SW 1271 (cell line): ENCODE data around the gene SERBP1.
"Not testable (repeated sequence)": the region's sequence is repeated elsewhere in the genome, so short reads cannot be mapped to it uniquely, and the experiment has no call there.

Source experiments
- DNase-seq, 2 experiments: peaks; one replicate each; lab custom pipeline; 2025; lab: John Stamatoyannopoulos, UW

SERBP1 gene

DNA sequence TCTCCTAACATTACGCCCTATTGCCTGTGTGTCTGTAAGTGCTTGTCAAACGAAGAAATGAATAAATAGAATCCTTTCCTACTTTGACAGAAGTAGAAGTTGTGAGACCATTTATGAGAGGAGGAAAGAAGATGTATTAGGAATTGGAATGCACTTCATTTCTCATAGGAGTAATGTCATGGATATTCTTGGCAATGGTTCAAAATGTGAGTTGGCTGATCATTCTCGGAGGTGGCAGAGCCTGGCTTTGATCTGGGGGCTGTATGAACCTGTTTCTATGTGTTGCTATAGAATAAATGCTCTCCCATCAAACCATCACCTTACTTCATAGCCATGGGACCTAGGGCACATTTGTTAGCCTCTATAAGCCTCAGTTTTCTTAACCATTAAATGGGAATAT, 10.1 kb upstream of the SERBP1 start:
- no peak for DNase-seq

DNA sequence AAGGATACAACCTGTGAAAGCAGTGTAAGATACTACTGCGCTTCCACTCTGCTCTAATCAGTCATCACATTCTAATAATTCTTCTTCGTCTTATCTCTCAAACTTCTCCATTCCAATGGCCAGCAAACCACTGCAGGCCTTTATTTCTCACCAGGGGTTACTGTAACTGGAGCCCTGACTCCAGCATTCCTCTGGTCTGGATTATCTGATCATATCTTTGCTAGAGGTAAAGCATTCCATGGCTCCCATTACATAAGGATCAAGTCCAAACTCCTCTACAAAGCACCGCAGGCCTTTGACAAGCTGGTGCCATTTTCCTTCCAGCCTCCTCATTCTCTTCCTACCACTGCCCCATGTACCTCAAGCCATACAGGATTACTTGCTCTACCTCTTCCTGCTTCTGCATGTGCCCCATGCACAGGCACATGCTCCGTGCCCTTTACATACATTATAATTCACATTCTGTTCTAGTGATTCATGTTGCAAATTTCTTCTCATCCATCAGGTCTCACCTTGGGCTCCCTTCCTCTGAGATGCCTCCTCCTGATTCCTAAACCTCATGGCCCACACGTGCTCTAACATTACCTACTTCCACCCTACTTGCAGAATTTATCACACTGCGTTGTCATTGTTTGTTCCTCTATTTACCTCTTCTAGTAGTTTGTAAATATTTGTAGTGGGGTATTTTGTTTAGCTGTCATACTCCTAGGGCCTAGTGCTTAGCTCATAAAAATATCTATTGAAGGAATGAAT, 9.3 kb upstream of the SERBP1 start:
- DNase-seq: no peak

DNA sequence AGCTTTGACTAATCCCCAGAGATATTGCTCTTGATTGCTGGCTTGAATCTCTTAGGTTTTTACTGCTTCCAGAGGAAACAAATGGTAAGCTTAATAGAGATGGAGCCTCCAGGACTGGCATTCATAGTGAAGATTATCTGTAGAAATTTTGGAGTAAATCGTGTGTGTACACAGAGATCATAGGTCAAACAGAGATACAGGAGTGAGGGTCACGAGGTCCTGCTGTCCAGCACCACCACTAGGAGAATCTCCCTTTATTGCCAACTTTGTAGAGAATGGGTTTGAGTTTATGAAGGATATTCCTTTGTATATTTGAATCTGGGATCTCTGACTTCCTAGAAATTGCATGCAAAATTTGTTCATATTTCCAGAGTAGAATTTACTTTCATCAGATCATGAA, 7.8 kb upstream of the SERBP1 start:
- no peak for DNase-seq

DNA sequence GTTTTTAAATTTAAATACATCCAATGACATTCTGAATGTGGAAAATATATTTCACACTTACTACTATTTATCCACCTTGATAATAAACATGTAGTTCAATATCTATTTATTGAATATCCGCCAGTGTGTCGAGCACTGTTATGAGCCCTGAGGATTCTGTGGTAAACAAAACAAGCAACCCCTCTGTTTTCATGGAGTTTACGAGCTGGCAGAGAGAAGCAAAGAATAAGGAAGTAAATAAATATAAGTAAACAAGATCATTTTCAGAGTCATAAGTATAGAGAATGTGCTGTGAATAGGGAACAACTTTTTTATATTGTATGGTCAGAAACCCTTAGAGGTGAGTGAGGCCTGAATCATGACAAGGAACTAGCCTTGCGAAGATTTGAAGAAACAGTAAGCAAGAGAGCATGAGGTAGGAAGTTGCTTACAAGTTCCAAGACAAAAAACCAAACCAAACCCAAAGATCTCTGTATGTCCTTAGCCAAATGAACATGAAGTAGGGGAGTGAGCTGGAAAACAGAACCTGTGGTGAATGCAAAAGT, 6.4 kb upstream of the SERBP1 start:
- DNase-seq: no peak

DNA sequence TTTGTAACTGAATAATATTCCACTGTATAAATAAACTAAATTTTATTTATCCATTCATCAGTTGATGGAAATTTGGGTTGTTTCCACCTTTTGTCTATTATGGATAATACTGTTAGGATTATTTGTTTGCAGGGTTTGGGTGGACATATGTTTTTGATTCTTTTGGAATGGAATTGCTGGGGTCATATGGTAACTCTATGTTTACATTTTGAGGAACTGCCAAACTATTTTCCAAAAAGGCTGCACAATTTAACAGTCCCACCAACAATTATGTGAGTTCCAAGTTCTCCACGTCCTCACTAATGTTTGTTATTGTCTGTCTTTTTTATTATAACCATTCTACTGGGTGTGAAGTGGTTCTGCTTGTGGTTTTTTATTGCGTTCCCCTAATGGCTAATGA, 4.3 kb upstream of the SERBP1 start:
- no peak for DNase-seq

DNA sequence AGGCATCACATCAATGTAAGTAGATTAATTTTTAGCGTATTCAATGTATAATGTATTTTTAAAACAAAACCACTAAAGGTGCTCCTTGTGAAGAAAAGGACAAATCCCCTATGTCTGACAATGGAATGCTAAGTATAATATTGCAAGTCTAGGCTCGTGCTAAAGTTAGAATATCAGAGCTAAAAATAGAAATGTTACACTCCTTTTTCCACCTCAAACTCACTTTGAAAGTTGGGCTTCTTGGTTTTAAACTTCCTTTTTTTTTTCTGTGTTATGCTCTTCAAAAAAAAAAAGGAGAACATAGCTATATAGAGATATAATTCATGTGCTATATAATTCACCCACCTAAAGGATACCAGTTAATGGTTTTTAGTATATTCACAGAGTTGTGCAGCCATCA, 3.6 kb upstream of the SERBP1 start:
- DNase-seq: no peak

DNA sequence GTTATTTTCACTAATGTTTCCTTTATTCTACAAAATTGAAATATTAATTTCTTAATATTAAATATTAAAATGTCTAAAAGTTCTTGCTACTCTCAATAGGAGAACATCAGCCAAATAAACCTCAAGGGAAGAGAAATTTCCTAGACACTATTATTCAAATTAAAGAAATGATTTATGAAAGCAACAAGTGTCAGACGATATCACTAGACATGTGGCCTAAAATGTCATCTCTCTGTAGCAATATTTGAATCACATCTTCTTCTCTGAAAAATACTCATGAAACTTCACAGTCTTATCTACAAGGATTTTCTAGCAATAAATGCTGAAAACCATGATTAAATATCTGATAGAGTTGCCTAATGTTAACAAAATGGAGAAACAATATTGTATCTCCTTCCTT, 2.5 kb upstream of the SERBP1 start:
- DNase-seq: no peak

DNA sequence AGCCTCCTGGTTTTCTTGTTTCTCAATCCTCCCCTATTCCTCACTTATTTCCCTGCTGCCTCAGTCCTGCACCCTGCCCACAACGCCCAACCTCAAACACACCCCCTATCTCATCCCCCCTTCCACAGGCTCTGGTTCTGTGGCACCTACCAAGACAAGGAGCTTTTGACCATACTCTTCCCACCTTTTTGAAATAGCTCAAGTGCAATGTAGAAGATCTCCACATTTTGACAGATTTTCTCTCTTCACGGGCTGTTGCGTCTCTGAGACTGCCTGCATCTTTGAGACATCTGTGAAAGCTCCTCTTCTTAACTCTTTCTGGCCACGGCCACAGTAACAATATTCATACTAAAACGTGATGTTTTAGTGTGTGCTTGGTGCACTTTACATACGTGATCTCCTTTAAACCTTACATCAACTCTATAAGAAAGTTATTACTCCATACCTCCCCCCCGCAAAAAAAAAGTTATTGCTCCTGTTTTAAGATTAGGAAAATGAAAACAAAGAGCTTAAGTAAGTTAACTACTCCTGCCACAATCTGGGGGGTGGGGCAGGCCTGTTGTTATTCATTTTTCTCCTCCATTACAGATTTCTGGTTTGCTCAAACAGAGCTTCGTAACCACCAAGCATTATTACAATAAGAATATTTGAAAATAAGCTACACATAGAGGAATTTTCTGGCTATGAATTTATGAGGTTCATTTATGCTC, 1.8 kb upstream of the SERBP1 start:
- DNase-seq: no peak

DNA sequence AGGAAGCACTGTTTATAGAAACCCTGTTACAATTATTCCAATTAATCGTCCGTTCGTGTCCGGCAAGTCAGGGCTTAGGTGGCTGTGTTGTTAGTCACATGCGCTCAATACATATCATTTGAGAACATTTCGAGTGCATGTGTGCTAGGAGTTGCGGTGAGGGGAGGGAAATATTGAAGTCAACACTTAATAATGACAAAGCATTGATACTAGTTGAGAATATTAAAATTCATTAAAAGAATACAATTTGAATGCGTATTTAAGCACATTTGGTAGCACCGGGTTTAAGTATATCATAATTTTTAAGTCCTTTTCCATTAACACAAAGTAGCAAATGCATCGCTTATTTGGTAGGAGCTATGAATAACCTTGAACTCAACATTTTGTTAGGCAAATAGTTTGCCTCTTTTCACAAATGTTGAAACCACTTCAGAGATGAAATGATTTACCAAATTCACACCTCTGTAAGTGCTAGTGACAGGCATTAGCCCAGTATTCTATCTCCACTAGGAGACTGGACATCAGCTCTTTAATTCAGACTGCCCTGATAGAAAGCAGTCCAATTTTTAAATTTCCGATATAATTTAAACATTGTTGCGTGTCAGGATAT, 1.1 kb upstream of the SERBP1 start:
- no peak for DNase-seq

DNA sequence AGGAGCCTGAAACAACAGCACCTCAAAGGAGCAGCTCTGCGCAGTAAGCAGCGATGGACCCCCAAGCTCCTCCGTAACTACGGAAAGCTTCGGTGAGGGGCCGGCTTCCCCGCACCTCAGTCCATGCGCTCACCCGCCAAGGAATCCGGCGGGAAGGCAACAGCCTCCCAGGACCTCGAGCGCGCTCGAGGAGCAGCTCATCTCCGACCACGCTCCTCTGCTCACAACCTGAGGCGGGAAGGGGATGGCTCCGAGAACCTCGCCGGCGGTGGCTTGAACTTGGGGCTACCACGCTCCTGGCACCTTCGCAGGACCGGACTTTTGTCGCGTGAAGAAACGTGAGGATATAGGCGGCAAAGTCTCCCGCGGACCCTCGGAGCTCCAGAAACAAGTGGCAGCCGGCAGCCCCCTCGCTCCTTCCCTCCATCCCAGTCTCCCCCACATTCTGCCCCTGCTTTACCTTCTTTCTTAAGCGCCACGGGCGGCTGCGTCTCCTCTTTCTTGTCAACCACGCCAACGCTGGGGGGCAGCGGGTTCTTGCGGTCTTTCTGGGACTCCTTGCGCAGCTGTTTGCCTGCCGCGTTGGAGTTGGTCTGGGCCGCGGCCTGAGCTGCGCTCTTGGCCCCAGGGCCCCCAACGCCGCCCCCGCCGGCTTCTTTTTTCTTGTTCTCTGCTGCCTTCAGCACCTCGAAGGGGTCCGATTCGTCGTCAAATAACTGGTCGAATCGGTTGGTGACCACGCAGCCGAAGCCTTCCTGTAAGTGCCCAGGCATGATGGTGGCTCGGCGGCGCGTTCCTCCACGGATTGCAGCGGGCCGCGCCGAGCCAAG, 459 bp downstream of the SERBP1 start:
- no peak for DNase-seq

DNA sequence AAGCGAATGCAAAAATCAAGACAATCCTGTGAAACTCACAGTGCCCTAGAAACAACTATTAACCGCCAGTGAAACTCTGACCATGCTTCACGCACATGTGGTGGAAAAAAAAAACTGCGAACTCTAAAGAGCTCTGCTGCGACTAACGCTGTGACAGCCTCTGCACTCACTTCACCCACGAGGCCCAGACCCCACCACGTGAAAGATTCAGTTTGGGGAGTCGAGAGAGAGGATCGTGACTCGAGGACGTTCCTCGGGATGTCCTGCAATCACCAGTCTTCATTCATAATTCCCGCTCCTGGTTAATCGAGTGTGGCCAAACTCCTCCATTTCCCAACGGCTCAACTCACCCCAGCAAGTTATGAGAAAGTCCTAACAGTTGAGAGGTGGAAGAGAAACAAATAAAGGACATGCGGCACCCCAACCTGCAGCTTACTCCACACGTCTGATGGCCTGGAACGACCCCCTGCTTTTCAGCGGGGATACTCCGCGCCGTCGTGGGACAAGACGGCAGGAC, 1.1 kb downstream of the SERBP1 start:
- DNase-seq: no peak

DNA sequence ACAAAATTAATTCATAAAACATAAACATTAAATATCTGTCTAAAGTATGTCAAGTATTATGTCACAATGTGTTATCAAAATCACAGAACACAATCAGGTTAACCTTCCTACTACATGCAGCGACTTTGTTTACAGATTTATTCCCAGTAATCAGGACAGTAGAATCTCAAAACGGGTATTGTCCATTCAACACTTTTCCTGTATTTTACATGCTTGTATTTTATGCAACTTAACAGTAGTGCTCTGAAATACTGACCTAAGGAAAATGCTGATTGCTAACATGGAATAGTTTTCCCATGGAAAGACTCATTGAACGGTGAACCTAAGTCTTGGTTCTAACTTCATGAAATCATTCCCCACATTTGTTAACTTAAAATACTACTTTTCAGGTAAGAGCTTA, 2.3 kb downstream of the SERBP1 start:
- DNase-seq: no peak

DNA sequence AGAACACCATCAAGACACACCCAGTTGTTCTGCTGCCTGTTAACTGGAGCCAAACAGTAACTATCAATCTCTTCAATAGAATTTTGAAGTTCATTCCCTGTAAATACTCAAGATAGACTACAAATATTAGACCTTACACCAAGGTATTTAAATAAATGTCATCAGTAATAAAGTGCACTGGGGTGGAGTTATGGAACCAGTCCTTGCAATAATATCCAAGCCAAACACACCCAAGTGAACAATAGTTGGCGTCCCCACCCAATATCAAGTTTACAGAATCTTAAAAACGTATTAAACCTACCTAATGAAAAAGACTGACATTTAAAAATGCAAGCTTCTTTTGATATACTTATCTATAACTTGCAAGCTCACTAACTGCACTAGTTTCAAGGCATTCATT, 2.7 kb downstream of the SERBP1 start:
- no peak for DNase-seq

DNA sequence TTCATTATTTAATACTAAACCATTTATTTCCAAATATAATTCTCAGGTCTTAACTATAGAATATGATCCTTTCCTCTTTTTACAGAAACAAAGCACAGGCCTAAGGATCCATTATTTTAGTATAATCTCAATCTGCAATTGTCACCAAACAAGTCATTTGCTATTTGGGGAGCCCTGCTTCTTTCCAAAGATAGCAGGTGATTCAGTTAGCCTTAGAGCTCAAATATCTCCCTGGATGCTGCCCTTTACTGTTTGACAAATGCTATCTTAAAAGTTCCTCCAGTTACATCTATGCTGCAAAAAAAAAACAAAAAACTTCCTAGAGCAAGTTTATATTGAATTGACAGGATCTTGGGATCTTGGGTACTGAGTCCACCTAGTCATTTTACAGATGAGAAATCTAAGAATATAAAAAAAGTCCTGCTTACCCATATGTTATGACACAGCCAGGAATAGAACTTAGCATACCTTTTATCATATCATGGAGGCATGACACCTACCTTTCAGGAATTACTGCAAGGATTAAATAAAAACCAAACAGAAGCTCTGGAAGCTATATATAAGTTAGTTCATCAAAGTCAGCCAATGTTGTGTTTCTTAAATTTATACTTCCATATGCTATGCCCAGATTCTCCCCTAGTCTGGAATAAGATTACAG, 9.2 kb downstream of the SERBP1 start:
- DNase-seq: no peak

DNA sequence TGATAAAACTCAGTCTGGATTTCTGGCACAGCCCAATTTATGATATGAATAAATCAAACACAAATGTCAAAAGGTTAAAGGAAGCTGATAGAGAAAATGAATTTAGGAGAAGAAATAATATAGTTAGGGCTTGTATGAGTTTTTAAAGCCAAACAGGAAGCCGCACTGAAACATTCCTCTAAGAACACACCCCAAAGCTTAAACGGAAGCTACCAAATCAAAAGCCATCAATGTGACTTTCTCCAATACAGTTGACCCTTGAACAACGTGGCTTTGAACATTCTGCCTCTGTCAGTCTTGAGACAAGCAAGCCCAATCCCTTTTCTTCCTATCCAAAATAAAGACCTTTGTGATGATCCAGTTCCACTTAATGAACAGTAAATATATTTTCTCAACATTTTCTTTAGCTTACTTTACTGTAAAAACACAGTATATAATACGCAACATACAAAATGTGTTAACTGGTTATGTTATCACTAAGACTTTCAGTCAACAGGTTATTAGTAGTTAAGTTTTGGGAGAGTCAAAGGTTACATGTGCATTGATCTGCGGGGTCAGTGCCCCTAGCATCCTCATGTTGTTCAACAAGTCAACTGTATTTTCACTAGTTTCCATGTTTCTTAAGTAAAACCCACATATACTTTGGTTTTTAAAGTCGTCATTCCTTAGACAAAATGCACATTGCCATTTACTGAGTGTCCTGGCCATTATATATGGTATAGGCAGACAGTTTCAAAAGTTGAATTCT, 11.2 kb downstream of the SERBP1 start:
- no peak for DNase-seq

DNA sequence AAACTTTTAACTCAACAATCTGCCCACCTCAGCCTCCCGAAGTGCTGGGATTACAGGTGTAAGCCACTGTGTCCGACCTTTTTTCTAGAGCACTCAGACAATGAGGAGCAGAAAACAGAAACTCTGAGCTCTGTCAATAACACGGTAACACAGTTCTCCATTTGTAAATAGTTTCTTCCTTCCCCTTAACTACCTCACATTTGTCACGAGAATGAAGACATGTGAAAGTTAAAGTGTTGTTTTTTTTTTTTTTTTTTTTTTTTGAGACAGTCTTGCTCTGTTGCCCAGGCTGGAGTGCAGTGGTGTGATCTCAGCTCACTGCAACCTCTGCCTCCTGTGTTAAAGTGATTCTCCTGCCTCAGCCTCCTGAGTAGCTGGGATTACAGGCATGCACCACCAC, 12.5 kb downstream of the SERBP1 start:
- not testable (repeated sequence) for DNase-seq

DNA sequence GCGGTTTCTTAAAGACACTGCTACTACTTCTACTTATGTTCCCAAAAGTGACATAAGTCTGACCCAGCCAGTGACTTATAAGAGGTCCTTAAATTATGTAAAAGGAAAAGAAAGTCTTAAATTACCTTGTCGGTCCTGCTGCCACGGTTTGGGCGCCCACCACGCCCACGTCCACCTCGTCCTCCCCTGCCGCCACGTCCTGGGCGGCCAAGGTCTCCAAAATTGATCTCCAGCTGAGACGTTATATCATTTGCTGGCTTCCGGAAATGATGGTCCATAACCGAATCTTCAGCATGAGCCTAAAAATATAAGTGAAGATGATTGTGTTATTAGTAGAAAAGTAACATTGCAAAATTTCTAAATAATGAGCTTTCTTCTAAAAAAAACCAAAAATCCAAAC, 15.2 kb downstream of the SERBP1 start:
- no peak for DNase-seq

DNA sequence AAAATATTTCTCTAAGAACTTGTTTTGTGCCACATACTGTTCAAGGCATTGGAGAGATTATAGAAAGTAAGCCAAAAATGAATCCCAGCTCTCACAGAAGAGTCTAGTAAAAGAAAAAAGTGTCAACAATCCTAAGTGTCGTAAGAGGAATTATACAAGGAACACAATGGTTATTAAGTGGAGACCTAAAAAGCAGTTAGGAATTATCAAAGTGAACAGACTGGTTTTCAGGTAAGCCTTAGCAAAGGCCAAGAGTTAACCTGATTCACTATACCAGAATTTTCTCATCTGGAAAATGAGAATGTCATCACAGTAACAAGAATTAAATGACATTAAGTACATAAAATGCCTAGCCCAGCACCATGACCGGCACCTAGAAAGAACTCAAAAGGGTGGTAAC, 15.6 kb downstream of the SERBP1 start:
- no peak for DNase-seq

DNA sequence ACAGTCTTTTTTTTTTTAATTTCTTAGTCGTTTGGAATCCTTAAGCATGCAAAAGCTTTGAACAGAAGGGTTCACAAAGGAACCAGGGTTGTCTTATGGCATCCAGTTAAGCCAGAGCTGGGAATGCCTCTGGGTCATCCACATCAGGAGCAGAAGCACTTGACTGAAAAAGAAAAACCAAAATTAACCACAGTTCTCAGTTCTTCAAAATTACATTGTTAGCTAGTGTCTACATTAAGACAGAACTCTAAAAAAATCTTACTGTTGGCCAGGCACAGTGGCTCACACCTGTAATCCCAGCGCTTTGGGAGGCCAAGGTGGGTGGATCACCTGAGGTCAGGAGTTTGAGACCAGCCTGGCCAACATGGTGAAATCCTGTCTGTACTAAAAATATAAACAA, 17.1 kb downstream of the SERBP1 start:
- DNase-seq: not testable (repeated sequence)

DNA sequence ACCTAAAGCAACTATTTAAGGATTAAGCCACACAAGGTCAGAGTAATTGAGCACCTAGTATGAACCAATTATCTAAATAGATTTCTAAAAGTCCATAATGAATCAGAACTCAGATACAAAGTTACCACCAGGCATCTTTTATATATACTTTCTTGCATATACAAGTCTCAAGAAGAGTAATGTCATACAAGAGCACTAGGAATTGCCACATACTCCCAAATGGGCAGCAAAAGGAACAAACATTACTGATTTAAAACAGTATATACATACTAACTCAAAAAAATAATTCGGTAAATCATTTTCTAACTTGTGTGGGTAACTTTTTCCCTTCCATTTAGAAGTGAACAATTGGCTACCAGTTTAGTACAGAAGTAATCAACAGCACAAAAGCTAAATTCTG, 22.1 kb downstream of the SERBP1 start:
- no peak for DNase-seq

DNA sequence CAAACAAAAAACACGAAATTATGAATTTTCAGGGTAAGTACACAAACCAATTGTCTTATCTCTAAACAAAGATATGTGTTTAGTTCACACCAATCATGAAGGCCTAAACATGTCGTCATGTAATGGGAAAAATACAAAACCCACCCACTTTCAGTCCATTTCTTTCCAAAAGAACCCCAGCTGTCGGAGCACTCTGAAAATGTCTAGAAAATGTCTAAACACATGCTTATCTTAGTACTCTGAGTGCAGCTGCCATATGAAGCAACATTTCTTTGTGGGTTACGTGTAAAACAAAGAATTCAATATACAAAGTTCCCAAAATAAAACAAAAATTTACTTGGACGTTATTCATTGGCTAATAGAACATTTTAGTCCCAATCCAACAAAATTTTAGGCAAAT, 22.7 kb downstream of the SERBP1 start:
- DNase-seq: no peak
